Measurements from ENCODE around the gene PTPRN2.

The PTPRN2 gene

GRCh38 chr7:157522954-157523353, 1064.7 kb downstream of the PTPRN2 start:
- no peak overlapping the region for H3K4me3 ChIP-seq (ENCODE audit: low read length)
- no peak for TF ChIP-seq CTCF (conservative IDR thresholded peaks at IDR 0.05; ENCODE audit: low read length)
- DNase-seq (ENCODE audit: low read depth), result no peak

DNA sequence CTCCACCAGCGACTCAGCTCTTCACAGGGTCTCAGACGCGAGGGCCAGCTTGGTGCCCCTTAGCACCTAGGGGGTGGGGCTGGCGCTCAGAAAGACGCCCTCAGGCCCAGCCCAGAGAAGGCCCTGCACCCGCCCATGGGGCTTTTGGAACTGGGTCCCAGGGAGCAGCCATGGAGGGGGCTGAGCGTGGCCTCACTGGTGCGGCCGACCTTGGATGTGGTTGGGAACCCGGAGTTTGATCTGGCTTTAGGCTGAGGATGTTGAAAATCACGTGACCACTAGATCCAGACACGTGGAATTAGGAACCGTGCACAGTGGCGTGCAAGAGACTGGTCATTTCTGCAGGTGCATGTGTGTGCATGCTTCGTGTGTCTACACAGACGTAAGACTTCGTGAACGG, 1065.4 kb downstream of the PTPRN2 start:
- H3K4me3 ChIP-seq (ENCODE audit: low read length), result no peak overlapping the region
- no peak for TF ChIP-seq CTCF (conservative IDR thresholded peaks at IDR 0.05; ENCODE audit: low read length)
- no peak for DNase-seq (ENCODE audit: low read depth)

- TF ChIP-seq CTCF (conservative IDR thresholded peaks at IDR 0.05; ENCODE audit: low read length), result no peak
- no peak for DNase-seq (ENCODE audit: low read depth)
- no peak overlapping the region for H3K4me3 ChIP-seq (ENCODE audit: low read length)
Measured at GRCh38 chr7:157521752-157522151, 1065.9 kb downstream of the PTPRN2 start.

- TF ChIP-seq CTCF (conservative IDR thresholded peaks at IDR 0.05; ENCODE audit: low read length), result no peak
- no peak overlapping the region for H3K4me3 ChIP-seq (ENCODE audit: low read length)
- DNase-seq (ENCODE audit: low read depth), result no peak
Measured at GRCh38 chr7:157521061-157521731, 1066.4 kb downstream of the PTPRN2 start.

DNA sequence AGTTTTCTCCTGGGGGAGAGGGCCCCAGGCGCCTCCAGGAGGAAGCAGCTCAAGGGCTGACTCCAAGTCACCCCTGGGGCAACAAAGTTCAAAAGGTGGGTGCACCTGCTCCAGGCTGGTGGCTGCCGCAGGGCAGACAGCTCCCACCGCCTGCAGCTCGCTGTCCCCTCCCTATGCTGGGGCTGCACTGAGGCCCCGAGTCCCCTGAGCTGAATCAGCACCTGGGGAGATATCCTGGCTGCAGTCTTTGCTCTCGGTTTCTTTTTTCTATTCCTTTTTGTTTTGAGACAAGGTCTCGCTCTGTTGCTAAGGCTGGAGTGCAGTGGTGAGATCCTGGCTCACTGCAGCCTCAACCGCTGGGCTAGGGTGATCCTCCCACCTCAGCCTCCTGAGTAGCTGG, 1067.4 kb downstream of the PTPRN2 start:
- H3K4me3 ChIP-seq (ENCODE audit: low read length), result no peak overlapping the region
- DNase-seq (ENCODE audit: low read depth), result no peak
- TF ChIP-seq CTCF (conservative IDR thresholded peaks at IDR 0.05; ENCODE audit: low read length), result no peak

- DNase-seq (ENCODE audit: low read depth), result no peak
- H3K4me3 ChIP-seq (ENCODE audit: low read length), result no peak overlapping the region
- no peak for TF ChIP-seq CTCF (conservative IDR thresholded peaks at IDR 0.05; ENCODE audit: low read length)
Measured at GRCh38 chr7:157519798-157520244, 1067.8 kb downstream of the PTPRN2 start.

DNA sequence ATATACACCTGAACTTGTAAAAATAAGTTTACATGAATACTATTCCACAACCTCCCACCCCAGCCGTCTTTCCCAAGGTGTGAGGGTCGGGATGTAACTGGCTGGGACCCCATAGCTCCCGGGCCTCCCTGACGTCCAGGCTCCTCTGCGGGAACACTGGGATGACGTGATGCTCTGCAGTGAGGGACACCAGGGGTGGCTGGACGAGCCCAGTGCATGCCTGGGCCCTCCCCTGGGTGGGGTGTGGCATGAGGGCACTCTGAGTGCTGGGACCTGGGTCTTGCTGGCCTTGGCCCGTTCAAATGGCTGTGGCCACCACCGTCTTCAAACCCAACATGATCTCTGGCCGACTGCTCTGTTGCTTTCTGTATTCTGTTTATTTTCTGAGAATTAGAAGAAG, 1068.4 kb downstream of the PTPRN2 start:
- no peak overlapping the region for H3K4me3 ChIP-seq (ENCODE audit: low read length)
- no peak for TF ChIP-seq CTCF (conservative IDR thresholded peaks at IDR 0.05; ENCODE audit: low read length)
- no peak for DNase-seq (ENCODE audit: low read depth)

All from AG10803 (cell line).